GM21529 (cell line): Measurements from ENCODE around the gene PEAK3.

Experiments used
- ATAC-seq: cut with Tn5 transposase; IDR thresholded peaks from one replicate; pipeline ENCODE4 v1.9.1; 2021; ENCODE audit not compliant: unreplicated experiment

PEAK3 gene

GRCh38 chr19:2251106-2252054 is 30.6 kb downstream of the PEAK3 start:
- ATAC-seq, result no peak

DNA sequence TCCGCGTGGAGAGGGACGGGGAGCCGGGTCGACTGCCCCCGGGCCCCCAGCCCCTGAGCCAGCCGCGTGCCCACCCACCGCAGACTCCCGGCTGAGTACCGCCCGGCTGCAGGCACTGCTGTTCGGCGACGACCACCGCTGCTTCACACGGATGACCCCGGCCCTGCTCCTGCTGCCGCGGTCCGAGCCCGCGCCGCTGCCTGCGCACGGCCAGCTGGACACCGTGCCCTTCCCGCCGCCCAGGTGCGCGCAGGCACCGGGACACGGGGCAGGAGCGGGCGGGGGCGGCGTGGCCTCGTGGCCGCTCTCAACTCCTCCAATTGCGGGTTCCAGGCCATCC is 31.2 kb downstream of the PEAK3 start:
- ATAC-seq, result no peak

GRCh38 chr19:2249880-2250765 is 31.9 kb downstream of the PEAK3 start:
- ATAC-seq, result no peak

DNA sequence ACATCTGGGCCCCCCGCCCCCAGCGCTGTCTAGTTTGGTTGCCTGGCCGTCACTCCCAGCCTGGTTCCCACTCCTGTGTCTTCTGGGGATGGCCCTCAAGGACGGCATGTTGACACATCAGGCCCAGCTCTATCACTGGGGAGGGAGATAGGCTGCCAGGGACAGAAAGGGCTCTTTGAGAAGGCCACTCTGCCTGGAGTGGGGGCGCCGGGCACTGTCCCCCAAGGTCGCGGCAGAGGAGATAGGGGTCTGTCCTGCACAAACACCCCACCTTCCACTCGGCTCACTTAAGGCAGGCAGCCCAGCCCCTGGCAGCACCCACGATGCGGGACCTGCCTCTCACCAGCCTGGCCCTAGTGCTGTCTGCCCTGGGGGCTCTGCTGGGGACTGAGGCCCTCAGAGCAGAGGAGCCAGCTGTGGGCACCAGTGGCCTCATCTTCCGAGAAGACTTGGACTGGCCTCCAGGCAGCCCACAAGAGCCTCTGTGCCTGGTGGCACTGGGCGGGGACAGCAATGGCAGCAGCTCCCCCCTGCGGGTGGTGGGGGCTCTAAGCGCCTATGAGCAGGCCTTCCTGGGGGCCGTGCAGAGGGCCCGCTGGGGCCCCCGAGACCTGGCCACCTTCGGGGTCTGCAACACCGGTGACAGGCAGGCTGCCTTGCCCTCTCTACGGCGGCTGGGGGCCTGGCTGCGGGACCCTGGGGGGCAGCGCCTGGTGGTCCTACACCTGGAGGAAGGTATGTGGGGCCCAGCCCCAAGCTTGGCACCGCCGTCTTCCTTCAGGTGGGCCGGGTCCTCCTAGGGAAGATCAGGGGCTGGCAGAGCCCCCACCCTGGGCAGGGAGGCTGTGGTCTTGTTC is 32.7 kb downstream of the PEAK3 start, which contains the start of gene AMH:
Gene AMH (plus strand): TSS at position 314 of the 857 bp plus-strand sequence. CDS start 10 bp downstream, at position 324.
- ATAC-seq, result no peak

- ATAC-seq, result no peak
Observed at GRCh38 chr19:2248136-2249009, 33.6 kb downstream of the PEAK3 start.

DNA sequence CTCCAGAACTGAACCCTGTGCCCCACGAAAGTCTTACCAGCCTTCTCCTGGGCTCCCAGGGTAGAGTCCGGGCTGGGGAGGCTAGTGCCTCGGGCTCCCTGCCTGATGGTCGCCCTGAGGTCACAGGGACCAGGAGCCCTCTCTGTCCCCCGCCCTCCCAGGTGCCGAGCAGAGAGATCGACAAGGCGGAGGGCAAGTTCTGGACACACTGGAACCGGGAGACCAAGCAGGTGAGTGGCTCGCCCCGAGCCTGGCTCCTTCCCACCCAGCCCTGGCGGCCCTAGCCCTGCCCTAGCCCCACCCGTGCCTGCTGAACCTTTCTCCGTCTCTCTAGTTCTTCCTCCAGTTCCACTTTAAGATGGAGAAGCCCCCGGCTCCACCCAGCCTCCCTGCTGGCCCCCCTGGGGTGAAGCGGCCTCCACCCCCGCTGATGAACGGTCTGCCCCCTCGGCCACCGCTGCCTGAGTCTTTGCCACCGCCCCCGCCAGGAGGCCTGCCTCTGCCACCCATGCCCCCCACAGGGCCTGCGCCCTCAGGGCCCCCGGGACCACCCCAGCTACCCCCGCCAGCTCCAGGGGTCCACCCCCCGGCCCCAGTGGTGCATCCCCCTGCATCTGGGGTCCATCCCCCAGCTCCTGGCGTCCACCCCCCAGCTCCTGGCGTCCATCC is 34.4 kb downstream of the PEAK3 start:
- ATAC-seq, result no peak

DNA sequence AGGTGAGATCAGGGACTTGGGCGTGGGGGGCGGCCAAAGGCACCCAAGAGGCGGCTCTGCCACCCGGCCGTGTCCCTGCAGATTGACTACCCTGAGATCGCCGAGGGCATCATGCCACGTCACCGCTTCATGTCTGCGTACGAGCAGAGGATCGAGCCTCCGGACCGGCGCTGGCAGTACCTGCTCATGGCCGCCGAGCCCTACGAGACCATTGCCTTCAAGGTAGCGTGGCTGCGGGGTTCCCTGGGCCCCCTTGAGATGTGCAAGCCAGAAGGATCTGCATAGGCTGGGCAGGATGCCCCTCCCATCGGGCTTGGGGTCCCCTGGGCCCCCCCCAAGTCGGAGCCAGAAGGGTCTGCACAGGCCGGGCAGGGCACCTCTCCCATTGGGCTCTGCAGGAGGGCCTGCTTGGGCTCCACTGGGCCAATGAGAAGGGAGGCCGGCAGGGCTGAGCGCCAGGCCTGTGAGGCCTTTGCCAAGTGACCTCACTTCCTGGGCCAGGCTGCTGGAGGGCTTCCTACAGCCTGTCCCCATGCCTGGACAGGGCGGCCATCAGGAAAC is 35.1 kb downstream of the PEAK3 start:
- ATAC-seq, result no peak

DNA sequence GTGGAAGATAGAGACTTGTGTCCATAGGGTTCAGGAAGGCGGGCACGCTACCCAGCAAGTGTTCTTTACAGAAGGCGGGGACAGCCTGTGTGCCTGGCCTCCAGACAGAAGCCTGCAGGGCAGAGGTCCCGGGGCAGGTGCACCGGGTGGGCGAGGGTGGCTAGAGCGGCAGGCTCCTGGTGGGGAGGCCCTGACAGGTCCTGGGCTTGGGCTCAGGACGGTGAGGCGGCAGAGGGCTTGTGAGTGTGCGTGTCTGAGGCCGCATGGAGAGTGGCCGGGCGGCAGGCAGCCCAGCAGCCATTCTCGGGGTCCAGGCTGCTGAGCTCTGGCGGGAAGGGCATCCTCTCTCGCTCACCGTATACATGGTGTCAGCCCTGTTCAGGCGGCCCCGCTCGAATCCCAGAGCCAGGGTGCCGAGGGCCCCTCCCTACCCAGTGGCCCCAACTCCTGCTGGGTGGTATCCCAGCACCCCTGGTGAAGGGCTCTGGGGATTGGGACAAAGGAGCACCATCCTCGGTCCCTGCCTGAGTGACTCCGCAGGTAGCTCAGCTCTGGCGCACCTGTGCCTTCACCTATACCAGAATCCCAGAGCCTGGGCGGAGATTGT is 35.9 kb downstream of the PEAK3 start:
- no peak for ATAC-seq

DNA sequence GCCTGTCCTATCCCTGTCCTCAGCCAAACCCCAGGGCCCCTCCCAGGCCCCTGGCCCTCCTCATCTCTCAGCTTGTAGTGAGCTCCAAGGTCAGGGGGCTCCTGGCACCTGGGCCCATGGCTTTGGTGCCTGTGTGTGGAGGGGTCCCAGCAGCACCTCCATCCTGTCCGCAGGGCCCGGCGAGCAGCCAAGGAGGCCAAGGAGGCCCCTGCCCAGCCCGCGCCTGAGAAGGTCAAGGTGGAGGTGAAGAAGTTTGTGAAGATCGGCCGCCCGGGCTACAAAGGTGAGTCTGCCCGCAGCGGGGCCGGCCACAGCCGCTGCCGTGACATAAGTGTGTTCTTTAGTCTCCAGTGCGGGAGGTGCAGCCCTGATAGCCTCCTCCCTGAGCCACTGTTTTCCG is 36.7 kb downstream of the PEAK3 start:
- no peak for ATAC-seq

- ATAC-seq, result no peak
Observed at GRCh38 chr19:2244486-2244885, 37.5 kb downstream of the PEAK3 start.

- no peak for ATAC-seq
Observed at GRCh38 chr19:2244125-2244411, 37.9 kb downstream of the PEAK3 start.

DNA sequence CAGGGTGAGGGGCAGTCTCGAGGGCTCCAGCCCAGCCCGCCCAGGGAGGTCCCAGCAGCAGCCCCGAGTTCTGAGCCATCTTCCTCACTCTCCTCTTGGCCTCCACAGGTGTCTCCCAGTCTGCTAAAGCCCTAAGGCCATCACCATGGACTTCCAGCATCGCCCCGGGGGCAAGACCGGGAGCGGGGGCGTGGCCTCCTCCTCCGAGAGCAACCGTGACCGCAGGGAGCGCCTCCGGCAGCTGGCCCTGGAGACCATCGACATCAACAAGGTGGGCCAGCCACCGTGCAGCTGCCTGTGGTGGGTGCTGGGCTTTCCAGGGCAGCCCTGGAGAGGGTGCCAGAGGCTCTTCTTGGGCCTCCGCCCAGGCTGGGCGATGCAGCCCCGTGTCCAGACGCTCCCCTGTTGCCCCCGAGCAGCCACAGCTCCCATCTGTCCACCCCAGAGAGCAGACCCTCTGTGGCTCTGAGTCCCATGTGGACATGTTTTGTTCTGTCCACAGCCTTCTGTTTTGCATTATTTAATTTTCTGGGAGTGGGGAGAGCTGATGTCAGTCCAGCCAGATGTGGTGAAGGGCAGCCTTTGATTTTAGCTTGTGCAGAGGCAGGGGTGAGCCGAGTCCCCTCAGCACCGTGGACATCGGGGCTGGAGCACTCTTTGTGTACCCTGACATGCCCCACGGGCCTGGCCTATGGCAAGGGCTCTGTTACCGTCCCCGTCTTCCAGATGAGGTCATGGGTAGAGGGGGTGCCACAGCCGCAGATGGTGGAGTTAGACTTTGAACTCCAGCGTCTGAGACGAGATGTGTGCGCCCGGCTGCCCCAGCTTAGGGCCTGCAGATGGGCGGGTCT is 38.5 kb downstream of the PEAK3 start:
- no peak for ATAC-seq

DNA sequence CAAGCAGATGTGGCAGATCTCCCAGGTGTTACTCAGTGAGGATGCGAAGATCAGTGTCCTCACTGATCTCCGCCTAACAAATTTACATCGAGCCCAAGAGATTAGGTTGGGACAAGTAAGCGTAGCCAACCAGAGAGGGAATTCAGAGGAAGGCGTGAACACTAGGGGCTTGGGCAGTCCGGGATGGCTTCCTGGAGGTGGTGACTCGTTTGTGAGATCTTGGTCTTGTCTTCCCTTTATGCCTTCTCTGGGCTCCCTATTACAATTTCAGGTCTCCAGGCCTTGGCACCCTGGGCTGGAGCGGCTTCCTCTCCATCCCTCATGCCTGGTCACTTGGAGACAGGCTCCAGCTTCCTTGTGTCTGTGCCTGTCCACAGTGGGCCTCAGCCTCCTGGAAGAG is 39.2 kb downstream of the PEAK3 start:
- ATAC-seq, result no peak

DNA sequence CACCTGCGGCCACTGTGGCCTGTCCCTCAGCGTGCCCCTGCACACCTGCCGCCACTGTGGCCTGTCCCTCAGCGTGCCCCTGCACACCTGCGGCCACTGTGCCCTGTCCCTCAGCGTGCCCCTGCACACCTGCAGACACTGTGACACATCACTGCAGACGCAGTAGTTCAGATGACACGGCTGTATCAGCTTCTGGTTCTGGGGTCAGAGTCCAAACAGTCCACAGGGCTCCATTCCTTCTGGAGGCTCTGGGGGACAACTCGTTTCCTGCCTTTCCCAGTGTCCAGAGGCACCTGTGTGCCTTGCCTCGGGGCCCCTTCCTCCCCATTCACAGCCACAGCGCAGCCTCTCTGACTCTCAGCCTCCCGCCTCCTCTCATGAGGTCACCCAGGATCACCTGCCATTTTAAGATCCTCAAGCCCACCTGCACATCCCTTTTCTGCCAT is 39.9 kb downstream of the PEAK3 start:
- no peak for ATAC-seq

- ATAC-seq, result no peak
Observed at GRCh38 chr19:2240881-2241760, 40.9 kb downstream of the PEAK3 start.

DNA sequence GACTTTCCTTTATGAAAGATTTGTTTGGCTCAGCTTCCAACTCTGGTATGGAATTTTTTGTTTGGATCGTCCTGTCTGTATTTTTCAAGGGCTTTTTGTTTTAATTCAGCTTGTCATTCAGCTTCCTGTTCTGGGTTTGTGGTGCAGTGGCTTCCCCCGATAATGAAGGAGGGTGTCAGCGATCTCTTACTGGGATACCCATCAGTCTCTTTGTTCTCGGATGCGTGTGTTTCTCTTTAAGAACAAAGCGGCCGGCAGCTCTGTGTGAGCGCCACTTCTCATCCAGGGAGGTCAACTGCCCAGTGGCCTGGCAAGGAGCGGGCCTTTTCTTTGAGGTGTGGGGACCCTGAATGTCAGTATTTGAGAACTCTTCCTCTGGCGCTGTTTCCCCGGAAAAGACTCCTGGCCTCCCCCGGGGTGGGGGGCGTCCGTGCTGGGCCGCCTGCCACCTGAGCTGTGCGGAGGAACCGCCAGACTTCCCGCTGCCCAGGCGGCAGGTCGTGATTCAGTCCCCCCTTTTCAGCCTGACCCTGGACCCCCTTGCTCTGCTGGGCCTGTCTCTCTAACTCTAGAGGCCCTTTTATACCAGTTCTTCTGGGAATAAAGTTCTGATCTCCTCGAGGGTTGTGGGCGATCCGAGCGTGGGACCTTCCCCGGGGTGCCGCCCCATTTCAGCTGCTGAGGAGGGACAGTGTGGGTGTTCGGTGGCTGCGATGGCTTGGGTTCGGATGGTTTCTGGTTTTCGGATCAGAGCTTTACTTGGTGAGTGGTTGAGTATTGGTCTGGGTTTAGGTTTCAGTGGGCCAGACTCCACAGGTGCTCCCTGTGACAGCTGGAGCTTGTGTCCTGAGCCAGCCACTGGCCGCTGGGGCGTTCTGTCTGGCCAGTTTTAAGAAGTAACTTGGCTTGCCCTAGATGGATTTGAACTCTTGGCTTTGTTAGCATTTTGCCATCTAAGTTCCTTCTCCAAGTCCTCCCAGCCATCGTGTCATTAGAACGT is 41.9 kb downstream of the PEAK3 start:
- ATAC-seq, result no peak
